Stimulated activated naive B cell treated with anti-CD40 and anti-IgM and Interleukin-4, amounts not matched to agents 10 μg/mL and 1 μg/mL and 100 μg/mL, for 72 hours (primary cell): Measurements from ENCODE around the gene SYCP3.

Experiments used
- ATAC-seq, 2 donors: fragments of 150-1000 bp; cut with Tn5 transposase; replicated peaks; 2 replicates each; pipeline ENCODE4 v1.10.0; 2021; ENCODE audit warnings: moderate library complexity in 1 of 2
- DNase-seq: peaks from one replicate; pipeline ENCODE4 v3.0.0; 2021
- H3K27ac Mint-ChIP-seq: one replicate; pipeline ENCODE4 v1.8.0; 2022; ENCODE audit warnings: mild to moderate bottlenecking, mixed read lengths
- H3K27me3 Mint-ChIP-seq, 2 donors: one replicate each; pipeline ENCODE4 v1.8.0; 2022; ENCODE audit warnings: mixed read lengths in 2 of 2
- H3K36me3 Mint-ChIP-seq, 2 donors: one replicate each; pipeline ENCODE4 v1.8.0; 2022; ENCODE audit warnings: mixed read lengths in 2 of 2, mild to moderate bottlenecking in 1 of 2
- H3K4me1 Mint-ChIP-seq, 2 donors: one replicate each; pipeline ENCODE4 v1.8.0; 2022; ENCODE audit warnings: mixed read lengths in 2 of 2, mild to moderate bottlenecking in 1 of 2
- H3K4me3 Mint-ChIP-seq, 2 donors: one replicate each; pipeline ENCODE4 v1.8.0; 2022; ENCODE audit warnings: mild to moderate bottlenecking in 2 of 2, mixed read lengths in 2 of 2, moderate library complexity in 1 of 2
- H3K9me3 Mint-ChIP-seq, 2 donors: one replicate each; pipeline ENCODE4 v1.8.0; 2022; ENCODE audit warnings: mixed read lengths in 2 of 2, mild to moderate bottlenecking in 1 of 2

SYCP3 gene

GRCh38 chr12:101738920-101739665, at the start of gene SYCP3:
Gene SYCP3, minus strand, starts transcription at chr12:101739462. Its CDS starts 1,527 bp downstream, at chr12:101737935.
- Mint-ChIP-seq H3K9me3 (no peaks in the 10 kb centered on the region), H3K4me3 (no peak within 1 kb of the TSS), H3K27ac (peak within 1 kb of the TSS; percentile 71), H3K36me3 (peaks cover 34 to 54% of the 10 kb centered on the region in 2 donors), H3K4me1 (peaks cover 15 to 27% of the 10 kb centered on the region in 2 donors), H3K27me3 (no peaks in the 10 kb centered on the region)
- no peak for ATAC-seq
- DNase-seq = no peak

DNA sequence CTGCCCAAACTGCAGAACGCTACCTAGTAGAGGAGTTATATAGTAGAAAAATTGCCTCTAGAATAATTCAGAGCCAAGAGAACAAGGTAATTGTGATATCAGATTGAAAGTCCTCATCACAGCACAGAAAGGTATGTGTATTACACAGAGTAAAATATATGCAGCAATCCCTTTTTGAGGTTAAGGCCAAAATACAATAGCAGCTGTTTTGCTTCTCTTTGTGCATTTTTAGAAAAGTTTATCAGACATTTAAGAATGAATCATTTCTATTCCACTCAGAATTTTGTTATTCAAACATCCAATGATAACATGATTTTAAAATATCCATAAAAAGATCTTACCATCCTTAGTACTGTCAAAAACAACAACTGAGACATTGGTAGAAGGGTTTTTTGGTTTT, 46.4 kb upstream of the SYCP3 start:
- Mint-ChIP-seq H3K9me3 (no peaks in the 10 kb centered on the region), H3K4me1 (peaks cover 15 to 39% of the 10 kb centered on the region in 2 donors), H3K4me3 (no peak overlapping the region), H3K36me3 (peaks cover 40 to 44% of the 10 kb centered on the region in 2 donors), H3K27ac (peak overlapping the region; percentile 37), H3K27me3 (no peaks in the 10 kb centered on the region)
- no peak for DNase-seq
- no peak for ATAC-seq

- Mint-ChIP-seq H3K36me3 (peaks cover 42 to 44% of the 10 kb centered on the region in 2 donors), H3K4me1 (peaks cover 21 to 51% of the 10 kb centered on the region in 2 donors), H3K27ac (no peak overlapping the region), H3K4me3 (no peak overlapping the region), H3K27me3 (no peaks in the 10 kb centered on the region), H3K9me3 (no peaks in the 10 kb centered on the region)
- no peak for ATAC-seq
- no peak for DNase-seq
Observed at GRCh38 chr12:101784376-101784775, 45.1 kb upstream of the SYCP3 start.

DNA sequence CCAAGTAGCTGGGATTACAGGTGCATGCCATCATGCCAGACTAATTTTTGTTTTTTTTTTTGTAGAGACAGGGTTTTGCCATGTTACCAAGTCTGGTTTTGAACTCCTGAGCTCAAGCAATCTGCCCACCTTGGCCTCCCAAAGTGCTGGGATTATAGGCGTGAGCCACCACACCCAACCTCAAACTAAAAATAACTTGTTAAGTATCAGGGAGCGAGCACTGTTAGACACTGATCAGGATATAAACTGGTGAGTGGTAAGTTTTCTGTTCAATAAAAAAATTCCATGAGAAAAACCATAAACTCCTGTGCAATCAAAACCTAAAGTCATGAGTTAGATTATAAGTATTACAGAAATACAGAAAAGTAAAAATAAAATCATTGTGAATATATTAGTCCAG, 44.6 kb upstream of the SYCP3 start:
- Mint-ChIP-seq H3K4me1 (peaks cover 21 to 57% of the 10 kb centered on the region in 2 donors), H3K27ac (no peak overlapping the region), H3K27me3 (no peaks in the 10 kb centered on the region), H3K4me3 (no peak overlapping the region), H3K9me3 (no peaks in the 10 kb centered on the region), H3K36me3 (peaks cover 41 to 44% of the 10 kb centered on the region in 2 donors)
- DNase-seq (no peak), ATAC-seq (no peak)

DNA sequence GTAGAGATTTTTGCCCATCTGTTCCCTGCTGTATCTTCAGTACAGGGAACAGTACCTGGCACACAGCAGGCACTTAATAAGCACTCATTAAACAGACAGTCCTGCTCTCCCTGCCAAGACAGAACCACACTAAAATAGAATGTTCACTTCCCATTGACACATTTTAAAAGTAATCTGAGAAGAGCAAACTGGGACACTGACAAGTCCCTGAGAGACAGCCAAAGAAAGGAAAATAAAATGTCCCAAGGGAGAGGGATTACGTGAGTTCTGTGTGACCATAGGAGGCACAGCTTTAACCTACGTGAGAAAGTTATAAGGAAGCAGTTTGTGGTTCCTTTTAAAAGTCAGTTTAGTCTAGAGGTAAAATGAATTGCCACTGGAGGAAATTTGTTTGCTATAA, 43.9 kb upstream of the SYCP3 start:
- H3K27me3 Mint-ChIP-seq = no peaks in the 10 kb centered on the region
- DNase-seq (no peak), ATAC-seq (peak; percentile 54 to 61)
- H3K4me3 Mint-ChIP-seq = peak overlapping the region; percentile 15 to 29
- peak overlapping the region; percentile 84 for H3K27ac Mint-ChIP-seq
- H3K9me3 Mint-ChIP-seq = no peaks in the 10 kb centered on the region
- peaks cover 21 to 57% of the 10 kb centered on the region in 2 donors for H3K4me1 Mint-ChIP-seq
- H3K36me3 Mint-ChIP-seq = peaks cover 41 to 44% of the 10 kb centered on the region in 2 donors

DNA sequence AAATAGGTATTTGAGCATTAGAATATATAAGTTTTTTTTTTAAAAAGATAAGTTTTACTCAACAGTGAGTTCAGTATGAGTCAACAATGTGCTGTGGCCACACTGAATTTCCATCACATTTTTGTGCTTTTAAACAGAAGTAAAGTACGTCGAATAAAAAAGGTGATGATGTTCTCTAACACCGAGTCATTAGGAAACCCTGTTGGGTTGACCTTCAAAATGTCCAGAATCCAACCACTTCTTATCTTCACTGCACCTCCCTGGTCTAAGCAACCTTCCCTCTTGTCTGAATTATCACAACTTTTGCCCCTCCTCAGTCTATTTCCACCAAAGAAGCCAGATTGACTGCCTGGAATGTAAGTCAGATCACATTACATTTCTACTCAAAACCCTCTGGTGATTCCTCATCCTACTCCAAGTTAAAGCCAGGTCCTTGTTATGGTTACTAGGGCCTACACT, 43.0 kb upstream of the SYCP3 start:
- DNase-seq (no peak), ATAC-seq (peak; percentile 63 to 68)
- peak overlapping the region; percentile 84 for H3K27ac Mint-ChIP-seq
- peak overlapping the region in 1 of 2 donors; percentile 15 for H3K4me3 Mint-ChIP-seq
- no peaks in the 10 kb centered on the region for H3K27me3 Mint-ChIP-seq
- peaks cover 22 to 64% of the 10 kb centered on the region in 2 donors for H3K4me1 Mint-ChIP-seq
- H3K36me3 Mint-ChIP-seq = peaks cover 38 to 45% of the 10 kb centered on the region in 2 donors
- H3K9me3 Mint-ChIP-seq = no peaks in the 10 kb centered on the region

DNA sequence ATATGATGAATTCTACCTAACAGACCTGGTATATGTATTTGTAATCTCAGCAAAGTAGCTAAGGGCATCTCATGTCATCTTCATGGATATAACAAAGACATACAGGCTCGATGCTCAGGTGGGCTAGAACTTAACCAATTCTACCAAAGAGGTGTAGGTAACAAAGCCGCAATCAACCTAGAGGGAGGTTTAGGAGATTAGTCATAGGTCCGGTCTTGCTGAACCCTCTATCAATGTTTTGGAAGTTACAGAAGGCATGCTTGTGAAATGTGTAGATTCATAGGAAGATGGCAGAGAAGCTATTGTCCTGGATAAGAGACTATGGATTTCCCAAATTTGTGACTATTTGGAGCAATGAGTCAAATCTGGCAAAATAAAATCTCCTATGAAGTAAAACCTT, 42.6 kb upstream of the SYCP3 start:
- H3K27me3 Mint-ChIP-seq = no peaks in the 10 kb centered on the region
- DNase-seq (no peak), ATAC-seq (peak; percentile 21 to 33)
- H3K4me1 Mint-ChIP-seq = peaks cover 23 to 68% of the 10 kb centered on the region in 2 donors
- H3K36me3 Mint-ChIP-seq = peaks cover 39 to 47% of the 10 kb centered on the region in 2 donors
- H3K27ac Mint-ChIP-seq = no peak overlapping the region
- H3K9me3 Mint-ChIP-seq = no peaks in the 10 kb centered on the region
- no peak overlapping the region for H3K4me3 Mint-ChIP-seq

DNA sequence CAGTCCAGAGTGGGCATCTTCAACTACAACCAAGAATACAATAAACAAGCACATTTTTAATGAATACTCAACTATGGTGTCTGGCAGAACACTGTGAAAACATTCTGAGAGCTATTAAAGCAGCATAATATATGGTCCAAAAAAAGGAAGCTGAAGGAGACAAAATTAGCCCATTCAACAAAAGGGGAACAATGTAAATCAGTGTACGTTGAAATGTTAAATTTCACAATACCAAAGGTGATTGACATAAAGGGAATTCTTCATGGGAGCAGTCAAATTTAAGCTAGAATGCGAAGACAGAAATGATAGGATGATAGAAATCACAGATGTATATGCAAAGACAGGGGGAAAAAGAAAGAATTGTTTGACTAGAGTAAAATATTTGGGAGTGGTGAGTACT, 41.3 kb upstream of the SYCP3 start:
- peak overlapping the region; percentile 62 for H3K27ac Mint-ChIP-seq

DNA sequence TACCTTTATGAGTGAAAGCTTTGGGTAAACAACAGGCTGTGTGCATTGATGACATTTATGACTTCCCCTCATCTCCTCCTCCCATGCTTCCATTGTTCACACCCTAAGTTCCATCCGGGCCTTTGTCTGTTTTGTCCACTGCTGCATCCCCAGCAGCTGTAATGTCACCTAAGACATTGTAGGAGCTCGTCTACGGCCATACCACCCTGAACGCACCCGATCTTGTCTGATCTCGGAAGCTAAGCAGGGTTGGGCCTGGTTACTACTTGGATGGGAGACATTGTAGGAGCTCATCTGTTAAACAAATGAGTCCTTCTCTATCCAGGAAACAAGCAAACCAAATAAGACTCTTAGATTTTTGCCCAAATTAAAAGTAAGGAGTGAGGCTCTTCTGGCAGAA, 40.4 kb upstream of the SYCP3 start:
- no peaks in the 10 kb centered on the region for H3K9me3 Mint-ChIP-seq
- H3K4me3 Mint-ChIP-seq = no peak overlapping the region
- H3K36me3 Mint-ChIP-seq = peaks cover 36 to 53% of the 10 kb centered on the region in 2 donors
- ATAC-seq (no peak), DNase-seq (no peak)
- H3K4me1 Mint-ChIP-seq = peaks cover 23 to 71% of the 10 kb centered on the region in 2 donors
- H3K27ac Mint-ChIP-seq = no peak overlapping the region
- no peaks in the 10 kb centered on the region for H3K27me3 Mint-ChIP-seq

More for the DNA sequence above, 41.3 kb upstream of the SYCP3 start:
- ATAC-seq (peak; percentile 27 to 35), DNase-seq (no peak)
- H3K9me3 Mint-ChIP-seq = no peaks in the 10 kb centered on the region
- peaks cover 43 to 51% of the 10 kb centered on the region in 2 donors for H3K36me3 Mint-ChIP-seq
- H3K27me3 Mint-ChIP-seq = no peaks in the 10 kb centered on the region
- H3K4me3 Mint-ChIP-seq = peak overlapping the region in 1 of 2 donors; percentile 1
- peaks cover 23 to 73% of the 10 kb centered on the region in 2 donors for H3K4me1 Mint-ChIP-seq

DNA sequence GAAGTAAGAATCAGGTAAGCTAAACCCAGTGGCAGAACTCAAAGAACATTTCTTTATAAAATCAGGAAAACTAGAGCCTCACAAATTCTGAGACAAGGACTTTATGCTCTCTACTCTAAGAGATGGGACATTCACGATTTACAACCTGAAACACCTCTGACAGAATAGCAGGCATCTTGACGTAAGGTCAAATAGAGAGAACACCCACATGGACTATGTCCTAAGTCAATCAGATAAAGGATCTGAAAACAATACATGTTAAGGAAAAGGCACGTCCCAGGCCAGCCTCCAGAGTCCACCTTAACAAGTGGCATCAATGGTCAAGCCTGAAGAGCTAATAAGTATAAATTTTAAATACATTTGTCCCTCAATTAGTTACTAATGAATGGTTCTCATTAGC, 39.9 kb upstream of the SYCP3 start:
- peaks cover 32 to 49% of the 10 kb centered on the region in 2 donors for H3K36me3 Mint-ChIP-seq
- H3K27me3 Mint-ChIP-seq = no peaks in the 10 kb centered on the region
- DNase-seq (no peak), ATAC-seq (no peak)
- peaks cover 23 to 67% of the 10 kb centered on the region in 2 donors for H3K4me1 Mint-ChIP-seq
- no peak overlapping the region for H3K27ac Mint-ChIP-seq
- H3K9me3 Mint-ChIP-seq = no peaks in the 10 kb centered on the region
- H3K4me3 Mint-ChIP-seq = no peak overlapping the region

DNA sequence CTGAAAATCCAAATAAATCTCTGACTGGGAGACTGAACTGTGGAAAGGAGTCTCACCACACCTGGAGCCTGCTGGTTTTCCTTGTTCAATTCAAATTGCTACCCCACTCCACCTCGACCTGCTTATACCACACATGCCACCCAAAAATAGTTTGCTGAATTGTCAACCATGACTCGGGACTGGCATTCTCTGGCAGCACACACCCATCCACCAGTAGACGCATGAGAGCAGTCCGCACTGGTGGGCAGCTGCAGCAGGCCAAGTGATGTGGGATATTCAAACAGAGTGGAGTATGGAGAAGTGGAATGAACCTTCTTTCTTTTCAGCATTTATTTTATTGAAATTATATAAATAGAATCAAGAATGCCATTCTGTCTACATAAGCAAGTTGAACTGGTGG, 38.7 kb upstream of the SYCP3 start:
- Mint-ChIP-seq H3K36me3 (peaks cover 34 to 54% of the 10 kb centered on the region in 2 donors), H3K27ac (peak overlapping the region; percentile 27), H3K27me3 (no peaks in the 10 kb centered on the region), H3K4me1 (peaks cover 28 to 67% of the 10 kb centered on the region in 2 donors), H3K4me3 (no peak overlapping the region), H3K9me3 (no peaks in the 10 kb centered on the region)
- DNase-seq (no peak), ATAC-seq (no peak)

DNA sequence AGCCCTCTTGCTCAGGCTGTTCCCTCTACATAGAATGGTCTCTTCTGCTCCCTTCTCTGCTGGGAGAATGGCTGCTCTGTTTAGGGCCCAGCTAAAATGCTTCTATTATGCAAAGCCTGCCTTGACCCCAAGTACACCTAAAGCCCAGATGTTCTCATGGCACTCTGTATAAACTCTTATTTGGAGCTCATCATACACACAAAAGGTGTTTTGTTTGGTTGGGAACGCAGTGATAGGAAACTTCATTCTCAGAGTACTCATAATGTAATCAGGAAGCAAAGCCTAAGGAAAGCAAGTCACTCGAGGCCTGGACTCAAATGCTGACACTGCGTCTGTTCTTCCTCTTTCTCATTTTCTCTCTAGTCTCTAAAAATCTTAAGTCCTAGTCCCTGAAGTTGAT, 38.2 kb upstream of the SYCP3 start:
- peaks cover 24 to 62% of the 10 kb centered on the region in 2 donors for H3K4me1 Mint-ChIP-seq
- peaks cover 29 to 49% of the 10 kb centered on the region in 2 donors for H3K36me3 Mint-ChIP-seq
- H3K9me3 Mint-ChIP-seq = no peaks in the 10 kb centered on the region
- no peak for DNase-seq
- H3K27ac Mint-ChIP-seq = peak overlapping the region; percentile 27
- H3K4me3 Mint-ChIP-seq = no peak overlapping the region
- no peak for ATAC-seq
- H3K27me3 Mint-ChIP-seq = no peaks in the 10 kb centered on the region

GRCh38 chr12:101775816-101776215, 36.6 kb upstream of the SYCP3 start:
- Mint-ChIP-seq H3K4me3 (no peak overlapping the region), H3K9me3 (no peaks in the 10 kb centered on the region), H3K27ac (peak overlapping the region; percentile 10), H3K27me3 (no peaks in the 10 kb centered on the region), H3K4me1 (peaks cover 17 to 46% of the 10 kb centered on the region in 2 donors), H3K36me3 (peaks cover 32 to 47% of the 10 kb centered on the region in 2 donors)
- DNase-seq (no peak), ATAC-seq (no peak)

DNA sequence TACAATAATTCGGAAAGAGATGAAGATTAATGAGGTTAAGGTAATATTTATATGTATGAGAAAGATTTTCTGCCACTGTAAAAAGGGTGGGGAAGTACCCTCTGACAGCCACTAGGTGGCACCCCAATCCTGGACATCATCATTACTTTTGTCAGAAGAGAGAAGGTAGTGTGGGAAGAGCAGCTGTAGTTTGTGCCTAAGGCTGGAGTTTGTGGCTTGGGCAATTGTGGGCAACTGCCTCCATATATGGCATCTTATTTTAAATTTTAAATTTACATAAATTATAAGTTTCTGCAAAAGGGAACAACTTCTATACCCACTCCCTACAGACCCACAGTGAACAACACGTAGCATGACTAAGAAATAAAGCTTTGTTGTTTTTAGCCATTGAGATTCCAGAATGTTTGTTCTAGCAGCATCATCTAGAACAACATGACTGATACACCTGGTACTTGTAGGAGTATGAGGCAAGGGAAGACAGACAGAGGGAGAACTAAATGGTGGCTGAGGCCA, 34.4 kb upstream of the SYCP3 start:
- ATAC-seq = peak; percentile 87 to 92
- Mint-ChIP-seq H3K36me3 (peaks cover 31 to 43% of the 10 kb centered on the region in 2 donors), H3K9me3 (no peaks in the 10 kb centered on the region), H3K4me3 (no peak overlapping the region), H3K4me1 (peaks cover 9 to 27% of the 10 kb centered on the region in 2 donors), H3K27ac (no peak overlapping the region), H3K27me3 (no peaks in the 10 kb centered on the region)
- peak; percentile 23 for DNase-seq
